Trophoblast cell (in vitro differentiated cells and primary cell): ENCODE results near the gene ZNF304.

Experiments
- DNase-seq, 2 donors: peaks; one replicate each; pipeline ENCODE4 v3.0.0-alpha.2; 2016
- H2AFZ ChIP-seq: 2 replicates; pipeline ENCODE4 v1.6.1; 2013; ENCODE audit warnings: low read length, moderate library complexity, mild to moderate bottlenecking; ENCODE audit not compliant: insufficient read depth, poor library complexity
- H2AK5ac ChIP-seq: 2 replicates; pipeline ENCODE4 v1.6.1; 2013; ENCODE audit warnings: mild to moderate bottlenecking, low read length
- H2BK120ac ChIP-seq: 2 replicates; pipeline ENCODE4 v1.6.1; 2013; ENCODE audit warnings: low read length, mild to moderate bottlenecking, moderate library complexity; ENCODE audit not compliant: insufficient read depth, poor library complexity
- H2BK12ac ChIP-seq: 2 replicates; pipeline ENCODE4 v1.6.1; 2013; ENCODE audit warnings: mild to moderate bottlenecking, low read length, moderate library complexity
- H2BK5ac ChIP-seq: 2 replicates; pipeline ENCODE4 v1.6.1; 2013; ENCODE audit warnings: low read length, low read depth, moderate library complexity, mild to moderate bottlenecking; ENCODE audit not compliant: poor library complexity
- H3K14ac ChIP-seq: 2 replicates; pipeline ENCODE4 v1.6.1; 2013; ENCODE audit warnings: mild to moderate bottlenecking, low read length
- H3K18ac ChIP-seq: 2 replicates; pipeline ENCODE4 v1.6.1; 2013; ENCODE audit warnings: mild to moderate bottlenecking, low read length
- H3K23ac ChIP-seq: 2 replicates; pipeline ENCODE4 v1.6.1; 2013; ENCODE audit warnings: low read length
- H3K27ac ChIP-seq: 2 replicates; pipeline ENCODE4 v1.5.1; 2013; ENCODE audit warnings: low read depth, mild to moderate bottlenecking, inconsistent platforms, low read length, moderate library complexity
- H3K27me3 ChIP-seq: 2 replicates; pipeline ENCODE4 v1.6.1; 2013; ENCODE audit warnings: inconsistent platforms, mild to moderate bottlenecking, low read length, moderate library complexity; ENCODE audit not compliant: insufficient read depth
- H3K36me3 ChIP-seq, 2 experiments: 1 replicate in 1 of 2; 2 replicates in 1 of 2; pipeline ENCODE4 v1.6.1; 2013; ENCODE audit warnings: low read length in 2 of 2, mild to moderate bottlenecking in 2 of 2, moderate library complexity in 1 of 2; ENCODE audit not compliant: insufficient read depth in 2 of 2, control insufficient read depth in 1 of 2
- H3K4ac ChIP-seq: 2 replicates; pipeline ENCODE4 v1.6.1; 2013; ENCODE audit warnings: low read depth, mild to moderate bottlenecking, low read length, moderate library complexity
- H3K4me1 ChIP-seq, 2 experiments: 1 replicate in 1 of 2; 2 replicates in 1 of 2; pipeline ENCODE4 v1.6.1; 2013; ENCODE audit warnings: low read length in 2 of 2, mild to moderate bottlenecking in 2 of 2, moderate library complexity in 1 of 2; ENCODE audit not compliant: insufficient read depth in 2 of 2, control insufficient read depth in 1 of 2
- H3K4me2 ChIP-seq: 2 replicates; pipeline ENCODE4 v1.6.1; 2013; ENCODE audit warnings: inconsistent platforms, mild to moderate bottlenecking, low read length, moderate library complexity
- H3K4me3 ChIP-seq: 2 replicates; pipeline ENCODE4 v1.5.1; 2013; ENCODE audit warnings: mild to moderate bottlenecking, low read depth, low read length, inconsistent platforms
- H3K79me1 ChIP-seq: one replicate; pipeline ENCODE4 v1.6.1; 2013; ENCODE audit warnings: low read length
- H3K79me2 ChIP-seq: 2 replicates; pipeline ENCODE4 v1.6.1; 2013; ENCODE audit warnings: low read length, mild to moderate bottlenecking; ENCODE audit not compliant: control insufficient read depth, insufficient read depth, poor library complexity
- H3K9ac ChIP-seq: 2 replicates; pipeline ENCODE4 v1.6.1; 2013; ENCODE audit warnings: mild to moderate bottlenecking, low read length
- H3K9me3 ChIP-seq: 2 replicates; pipeline ENCODE4 v1.6.1; 2013; ENCODE audit warnings: low read depth, mild to moderate bottlenecking, control low read depth, inconsistent platforms, low read length; ENCODE audit not compliant: insufficient read depth
- H4K12ac ChIP-seq: 2 replicates; pipeline ENCODE4 v1.6.1; 2013; ENCODE audit warnings: low read depth, mild to moderate bottlenecking, low read length, moderate library complexity
- H4K8ac ChIP-seq: 2 replicates; pipeline ENCODE4 v1.6.1; 2013; ENCODE audit warnings: low read depth, mild to moderate bottlenecking, low read length, moderate library complexity
- H4K91ac ChIP-seq: one replicate; pipeline ENCODE4 v1.6.1; 2013; ENCODE audit warnings: low read depth, mild to moderate bottlenecking, low read length, moderate library complexity
- WGBS: extraction: QIAGEN DNeasy Blood & Tissue Kit; methylation state at CpG from one replicate; pipeline ENCODE4 v1.1.7; 2013; ENCODE audit warnings: missing lambda C conversion rate; ENCODE audit not compliant: insufficient read length, insufficient coverage; ENCODE audit errors: extremely low coverage; 5-methylcytosine and 5-hydroxymethylcytosine counted together

Gene ZNF304

GRCh38 chr19:57389194-57389729 is 38.2 kb downstream of the ZNF304 start:
- H3K27me3 ChIP-seq, result no peaks in the 10 kb centered on the region
- peaks cover 6% of the 10 kb centered on the region for H3K79me2 ChIP-seq
- WGBS, result no CpG with 5 or more reads among the region's 11 CpGs
- H3K9ac ChIP-seq, result no peak overlapping the region
- H3K36me3 ChIP-seq, result peaks cover 6% of the 10 kb centered on the region in 2 experiments
- H3K23ac ChIP-seq, result no peak overlapping the region
- DNase-seq, result no peak
- H3K18ac ChIP-seq, result no peak overlapping the region
- peak overlapping the region; percentile 93 for H4K8ac ChIP-seq
- no peak overlapping the region for H4K91ac ChIP-seq
- H2BK12ac ChIP-seq, result no peak overlapping the region
- peak overlapping the region; percentile 8 for H2AFZ ChIP-seq
- no peak overlapping the region for H3K4ac ChIP-seq
- H2BK5ac ChIP-seq, result peak overlapping the region; percentile 8
- peak overlapping the region; percentile 54 for H3K4me2 ChIP-seq
- H3K79me1 ChIP-seq, result peaks cover 5% of the 10 kb centered on the region
- H3K27ac ChIP-seq, result no peak overlapping the region
- no peak overlapping the region for H4K12ac ChIP-seq
- peaks cover 2 to 9% of the 10 kb centered on the region in 2 experiments for H3K4me1 ChIP-seq
- H2BK120ac ChIP-seq, result no peak overlapping the region
- H3K9me3 ChIP-seq, result peaks cover 1% of the 10 kb centered on the region
- no peak overlapping the region for H2AK5ac ChIP-seq
- H3K14ac ChIP-seq, result no peak overlapping the region
- no peak overlapping the region for H3K4me3 ChIP-seq

GRCh38 chr19:57389730-57390598 is 38.9 kb downstream of the ZNF304 start, which contains the start of gene ZNF548:
TSS of gene ZNF548 (plus strand) at chr19:57389854. CDS start at chr19:57390100, 246 bp downstream.
- Histone ChIP-seq H3K4me1 (peaks cover 2 to 9% of the 10 kb centered on the region in 2 experiments), H3K4me2 (peak within 1 kb of the TSS; percentile 72), H3K9ac (peak within 1 kb of the TSS; percentile 95), H2AFZ (peak within 1 kb of the TSS; percentile 30), H3K18ac (peak within 1 kb of the TSS; percentile 13), H3K36me3 (peaks cover 6% of the 10 kb centered on the region in 2 experiments), H3K23ac (no peak within 1 kb of the TSS), H3K27me3 (no peaks in the 10 kb centered on the region), H3K9me3 (no peaks in the 10 kb centered on the region), H4K12ac (peak within 1 kb of the TSS; percentile 20), H4K8ac (peak within 1 kb of the TSS; percentile 93), H3K27ac (peak within 1 kb of the TSS; percentile 46), H3K4me3 (peak within 1 kb of the TSS; percentile 96), H3K14ac (peak within 1 kb of the TSS; percentile 67), H3K79me1 (peaks cover 5% of the 10 kb centered on the region), H2BK12ac (no peak within 1 kb of the TSS), H2AK5ac (no peak within 1 kb of the TSS), H2BK5ac (peak within 1 kb of the TSS; percentile 10), H3K79me2 (peaks cover 6% of the 10 kb centered on the region), H4K91ac (peak within 1 kb of the TSS; percentile 49), H3K4ac (peak within 1 kb of the TSS; percentile 53), H2BK120ac (peak within 1 kb of the TSS; percentile 26)
- DNase-seq, result peak; percentile 99 to 100
- no CpG with 5 or more reads among the region's 50 CpGs for WGBS

DNA sequence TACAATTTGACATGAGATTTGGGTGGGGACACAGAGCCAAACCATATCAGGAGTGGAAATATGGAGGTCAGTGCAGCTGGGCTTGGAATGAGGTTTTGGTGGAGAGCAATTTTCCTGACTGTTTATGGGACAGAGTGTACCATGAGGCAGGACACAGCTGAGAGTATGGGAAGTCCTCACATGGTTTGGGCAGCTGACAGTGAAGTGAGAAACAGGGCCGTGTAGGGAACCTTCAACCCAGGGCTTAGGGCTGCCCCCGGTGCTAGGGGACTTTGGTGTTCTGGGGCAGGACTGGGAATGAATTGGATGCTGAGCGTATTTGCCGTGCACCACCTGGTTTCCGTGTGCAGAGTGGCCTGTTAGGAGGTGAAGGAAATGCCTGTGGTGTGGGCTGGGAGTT is 44.6 kb downstream of the ZNF304 start:
- Histone ChIP-seq H4K12ac (no peak overlapping the region), H3K14ac (no peak overlapping the region), H3K18ac (no peak overlapping the region), H3K36me3 (peaks cover 25 to 40% of the 10 kb centered on the region in 2 experiments), H3K27ac (no peak overlapping the region), H2BK12ac (no peak overlapping the region), H4K91ac (no peak overlapping the region), H3K4me2 (no peak overlapping the region), H2BK120ac (no peak overlapping the region), H2AFZ (no peak overlapping the region), H2AK5ac (no peak overlapping the region), H3K9me3 (peaks cover 3% of the 10 kb centered on the region), H4K8ac (no peak overlapping the region), H2BK5ac (no peak overlapping the region), H3K79me1 (no peaks in the 10 kb centered on the region), H3K79me2 (no peaks in the 10 kb centered on the region), H3K4ac (no peak overlapping the region), H3K27me3 (no peaks in the 10 kb centered on the region), H3K23ac (no peak overlapping the region), H3K4me3 (no peak overlapping the region), H3K9ac (no peak overlapping the region), H3K4me1 (peaks cover under 1 to 2% of the 10 kb centered on the region in 2 experiments)
- WGBS, result no CpG with 5 or more reads among the region's 5 CpGs
- no peak for DNase-seq

DNA sequence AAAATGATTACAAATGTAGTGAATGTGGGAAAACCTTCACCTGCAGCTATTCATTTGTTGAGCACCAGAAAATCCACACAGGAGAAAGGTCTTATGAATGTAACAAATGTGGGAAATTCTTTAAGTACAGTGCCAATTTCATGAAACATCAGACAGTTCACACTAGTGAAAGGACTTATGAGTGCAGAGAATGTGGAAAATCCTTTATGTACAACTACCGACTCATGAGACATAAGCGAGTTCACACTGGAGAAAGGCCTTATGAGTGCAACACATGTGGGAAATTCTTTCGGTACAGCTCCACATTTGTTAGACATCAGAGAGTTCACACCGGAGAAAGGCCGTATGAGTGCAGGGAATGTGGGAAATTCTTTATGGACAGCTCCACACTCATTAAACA is 47.8 kb downstream of the ZNF304 start:
- DNase-seq, result no peak
- H4K91ac ChIP-seq, result no peak overlapping the region
- no peak overlapping the region for H2AFZ ChIP-seq
- no peak overlapping the region for H3K18ac ChIP-seq
- no peak overlapping the region for H3K14ac ChIP-seq
- no CpG with 5 or more reads among the region's 5 CpGs for WGBS
- H3K23ac ChIP-seq, result no peak overlapping the region
- H4K8ac ChIP-seq, result no peak overlapping the region
- no peak overlapping the region for H2BK12ac ChIP-seq
- no peaks in the 10 kb centered on the region for H3K79me1 ChIP-seq
- peaks cover 3% of the 10 kb centered on the region for H3K9me3 ChIP-seq
- H2BK120ac ChIP-seq, result no peak overlapping the region
- no peak overlapping the region for H2AK5ac ChIP-seq
- no peak overlapping the region for H3K4ac ChIP-seq
- H3K4me3 ChIP-seq, result no peak overlapping the region
- H3K27ac ChIP-seq, result no peak overlapping the region
- no peaks in the 10 kb centered on the region for H3K79me2 ChIP-seq
- H3K9ac ChIP-seq, result no peak overlapping the region
- H3K36me3 ChIP-seq, result peaks cover 21 to 36% of the 10 kb centered on the region in 2 experiments
- H3K4me2 ChIP-seq, result no peak overlapping the region
- no peaks in the 10 kb centered on the region for H3K27me3 ChIP-seq
- no peaks in the 10 kb centered on the region for H3K4me1 ChIP-seq
- H2BK5ac ChIP-seq, result no peak overlapping the region
- no peak overlapping the region for H4K12ac ChIP-seq
